WI38 (cell line): Measurements from ENCODE around the gene QSOX1.

ENCODE experiments used
- H3K4me3 ChIP-seq: 2 replicates; pipeline ENCODE4 v1.5.1; 2011; ENCODE audit warnings: low read depth, mild to moderate bottlenecking, control low read depth, low read length
- TF ChIP-seq, protein P1 (sequence below): IDR thresholded peaks from 2 replicates; pipeline ENCODE4 v1.5.1; 2012; ENCODE audit warnings: low read depth, mild to moderate bottlenecking, control low read depth, low read length

The QSOX1 gene

DNA sequence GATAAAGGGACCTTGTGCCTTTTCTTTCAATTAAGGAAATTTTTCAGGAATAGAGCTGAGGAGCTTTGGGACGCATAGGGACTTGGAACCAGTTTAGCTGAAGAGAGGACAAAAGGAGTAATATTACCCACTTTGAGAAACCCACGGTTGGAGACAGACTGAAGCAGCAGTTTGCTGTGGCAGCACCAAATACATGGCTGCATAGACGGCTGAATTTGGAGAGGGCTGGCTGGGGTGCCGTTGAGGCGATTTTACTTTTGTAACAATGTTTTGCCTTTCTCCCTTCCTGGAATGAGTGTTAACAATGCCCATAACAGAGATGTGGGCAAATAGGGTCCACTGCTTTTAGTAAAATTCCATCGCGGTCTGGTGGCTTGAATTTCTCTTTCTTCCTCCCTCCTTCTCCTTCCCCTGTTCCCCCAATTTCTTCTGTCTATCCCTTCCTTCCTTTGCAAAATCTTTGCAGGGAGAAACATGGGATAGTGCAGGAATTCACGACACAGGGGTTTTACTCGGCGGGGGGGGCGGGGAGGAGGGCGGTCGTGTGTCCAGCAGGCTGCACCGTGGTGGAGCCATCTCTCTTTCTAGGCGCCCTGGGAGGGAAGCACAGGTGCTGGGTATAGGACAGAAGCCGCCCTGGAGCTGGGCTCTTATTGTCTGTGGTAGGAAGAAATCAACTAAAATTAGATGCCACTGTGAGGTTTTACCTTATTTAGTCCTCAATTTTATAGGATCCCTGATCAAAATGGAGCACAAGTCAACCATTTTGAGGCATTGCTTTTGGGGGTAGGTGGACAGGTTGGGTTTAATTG is 82.2 kb downstream of the QSOX1 start:
- TF ChIP-seq, protein P1, sequence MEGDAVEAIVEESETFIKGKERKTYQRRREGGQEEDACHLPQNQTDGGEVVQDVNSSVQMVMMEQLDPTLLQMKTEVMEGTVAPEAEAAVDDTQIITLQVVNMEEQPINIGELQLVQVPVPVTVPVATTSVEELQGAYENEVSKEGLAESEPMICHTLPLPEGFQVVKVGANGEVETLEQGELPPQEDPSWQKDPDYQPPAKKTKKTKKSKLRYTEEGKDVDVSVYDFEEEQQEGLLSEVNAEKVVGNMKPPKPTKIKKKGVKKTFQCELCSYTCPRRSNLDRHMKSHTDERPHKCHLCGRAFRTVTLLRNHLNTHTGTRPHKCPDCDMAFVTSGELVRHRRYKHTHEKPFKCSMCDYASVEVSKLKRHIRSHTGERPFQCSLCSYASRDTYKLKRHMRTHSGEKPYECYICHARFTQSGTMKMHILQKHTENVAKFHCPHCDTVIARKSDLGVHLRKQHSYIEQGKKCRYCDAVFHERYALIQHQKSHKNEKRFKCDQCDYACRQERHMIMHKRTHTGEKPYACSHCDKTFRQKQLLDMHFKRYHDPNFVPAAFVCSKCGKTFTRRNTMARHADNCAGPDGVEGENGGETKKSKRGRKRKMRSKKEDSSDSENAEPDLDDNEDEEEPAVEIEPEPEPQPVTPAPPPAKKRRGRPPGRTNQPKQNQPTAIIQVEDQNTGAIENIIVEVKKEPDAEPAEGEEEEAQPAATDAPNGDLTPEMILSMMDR: no peak
- H3K4me3 ChIP-seq: no peak overlapping the region

- TF ChIP-seq, protein P1: no peak
- H3K4me3 ChIP-seq: no peak overlapping the region
Observed at GRCh38 chr1:180237869-180238476, 83.3 kb downstream of the QSOX1 start.

GRCh38 chr1:180238675-180239074 is 84.0 kb downstream of the QSOX1 start:
- no peak overlapping the region for H3K4me3 ChIP-seq

GRCh38 chr1:180239145-180240096 is 84.8 kb downstream of the QSOX1 start:
- TF ChIP-seq, protein P1: no peak
- H3K4me3 ChIP-seq: no peak overlapping the region

More at GRCh38 chr1:180238675-180239074, 84.0 kb downstream of the QSOX1 start:
- TF ChIP-seq, protein P1: no peak

DNA sequence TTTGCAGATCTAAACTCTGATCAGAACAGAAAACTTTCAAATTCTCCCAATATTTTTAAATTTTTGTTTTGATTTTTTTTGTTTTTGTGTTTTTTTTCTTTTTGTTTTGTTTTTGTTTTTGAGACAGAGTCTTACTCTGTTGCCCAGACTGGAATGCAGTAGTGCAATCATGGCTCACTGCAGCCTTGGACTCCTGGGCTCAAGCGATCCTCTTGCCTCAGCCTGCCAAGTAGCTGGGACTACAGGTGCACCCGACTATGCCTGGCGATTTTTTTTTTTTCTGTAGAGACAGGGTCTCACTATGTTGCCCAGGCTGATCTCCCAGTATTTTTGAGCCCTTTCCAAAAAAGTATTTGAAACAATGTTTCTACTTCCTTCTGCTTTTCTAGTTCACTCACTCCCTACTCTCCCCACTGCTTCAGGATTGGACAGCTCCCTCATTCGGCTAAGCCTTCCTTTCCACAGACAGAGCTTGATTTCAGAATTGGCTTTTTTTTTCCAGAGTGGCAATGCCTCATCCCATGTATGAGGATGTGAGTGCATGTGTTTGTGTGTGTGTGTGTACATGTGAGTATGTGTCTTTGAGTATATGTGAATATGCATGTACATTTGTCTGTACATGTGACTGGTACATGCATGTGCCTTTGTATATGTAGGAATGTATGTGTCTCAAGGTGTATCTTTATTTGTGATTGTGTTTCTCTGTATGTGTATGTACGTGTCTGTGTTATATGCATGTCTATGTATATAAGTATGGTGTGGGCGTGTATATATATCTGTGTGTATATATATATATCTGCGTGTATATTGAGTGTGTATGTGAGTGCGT is 87.3 kb downstream of the QSOX1 start:
- TF ChIP-seq, protein P1: no peak
- H3K4me3 ChIP-seq: no peak overlapping the region

GRCh38 chr1:180243517-180244221 is 89.0 kb downstream of the QSOX1 start:
- H3K4me3 ChIP-seq: no peak overlapping the region
- TF ChIP-seq, protein P1: no peak
